OCI-LY7 (cell line): Measurements from ENCODE around the gene SLC1A3.

Experiments
- EZH2phosphoT487 ChIP-seq: fragments of 200-600 bp; sonication (generic); IDR thresholded peaks from 2 replicates; pipeline ENCODE4 v1.6.1; 2018; ENCODE audit warnings: low read depth, borderline replicate concordance, mild to moderate bottlenecking, mixed run types, antibody characterized with exemption, low read length, moderate library complexity, mixed read lengths
- TF ChIP-seq, protein P1 (sequence below): fragments of 200-600 bp; sonication (generic); conservative IDR thresholded peaks from 2 replicates; pipeline ENCODE4 v1.5.1; 2014; ENCODE audit warnings: mild to moderate bottlenecking, antibody characterized with exemption, low read length, moderate library complexity, mixed read lengths

DNA sequence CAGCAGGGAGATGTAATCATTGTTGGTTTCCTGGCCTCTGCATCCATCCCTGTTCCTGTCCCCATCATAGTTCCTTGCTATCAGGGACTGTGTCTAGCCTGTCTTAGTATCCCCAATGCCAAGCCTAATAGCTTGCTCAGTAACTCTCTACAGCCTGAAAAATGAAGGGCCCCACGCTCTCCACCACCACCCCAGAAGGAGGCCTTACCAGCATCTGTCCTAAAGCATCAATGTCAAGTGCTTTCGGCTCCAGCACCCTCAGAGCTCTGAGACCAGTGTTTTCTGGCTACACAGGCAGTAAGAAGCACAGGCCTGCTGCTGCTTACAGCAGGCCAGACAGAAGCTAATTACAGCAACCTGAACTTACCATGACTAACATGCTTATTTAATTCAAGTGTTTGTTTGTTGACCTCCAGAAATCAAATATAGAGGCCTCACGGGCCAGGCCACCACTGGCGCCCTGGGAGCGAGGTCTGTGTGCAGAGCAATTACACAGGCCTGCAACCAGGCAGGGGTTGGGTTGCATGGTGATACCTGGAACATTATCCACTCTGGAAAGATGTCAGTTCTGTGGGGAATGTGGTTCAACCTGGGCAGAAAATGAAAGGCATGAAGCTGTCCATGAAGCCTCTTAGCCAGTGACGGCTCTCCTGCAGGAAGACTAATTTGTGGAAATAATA is 124.3 kb downstream of the SLC1A3 start:
- TF ChIP-seq, protein P1, sequence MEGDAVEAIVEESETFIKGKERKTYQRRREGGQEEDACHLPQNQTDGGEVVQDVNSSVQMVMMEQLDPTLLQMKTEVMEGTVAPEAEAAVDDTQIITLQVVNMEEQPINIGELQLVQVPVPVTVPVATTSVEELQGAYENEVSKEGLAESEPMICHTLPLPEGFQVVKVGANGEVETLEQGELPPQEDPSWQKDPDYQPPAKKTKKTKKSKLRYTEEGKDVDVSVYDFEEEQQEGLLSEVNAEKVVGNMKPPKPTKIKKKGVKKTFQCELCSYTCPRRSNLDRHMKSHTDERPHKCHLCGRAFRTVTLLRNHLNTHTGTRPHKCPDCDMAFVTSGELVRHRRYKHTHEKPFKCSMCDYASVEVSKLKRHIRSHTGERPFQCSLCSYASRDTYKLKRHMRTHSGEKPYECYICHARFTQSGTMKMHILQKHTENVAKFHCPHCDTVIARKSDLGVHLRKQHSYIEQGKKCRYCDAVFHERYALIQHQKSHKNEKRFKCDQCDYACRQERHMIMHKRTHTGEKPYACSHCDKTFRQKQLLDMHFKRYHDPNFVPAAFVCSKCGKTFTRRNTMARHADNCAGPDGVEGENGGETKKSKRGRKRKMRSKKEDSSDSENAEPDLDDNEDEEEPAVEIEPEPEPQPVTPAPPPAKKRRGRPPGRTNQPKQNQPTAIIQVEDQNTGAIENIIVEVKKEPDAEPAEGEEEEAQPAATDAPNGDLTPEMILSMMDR = no peak
- TF ChIP-seq EZH2phosphoT487 = no peak
